Measurements from ENCODE around the gene HRAS. TPM values are rescaled to one million over a fixed set of nuclear protein-coding genes. Genes with fewer than 3 reads are reported as not detected.

The HRAS gene
- total RNA-seq, 3 donors from 2014 or later, result 41.4 to 50.6 (median 50.1) TPM

- peaks cover 10% of the 10 kb centered on the region for H3K36me3 ChIP-seq (ENCODE audit: low read depth)
- no peaks in the 10 kb centered on the region for H3K9me3 ChIP-seq
- no peak for TF ChIP-seq CTCF (IDR thresholded peaks at IDR 0.05)
- H3K4me1 ChIP-seq (ENCODE audit: low read depth), result peaks cover 35% of the 10 kb centered on the region
- H3K4me3 ChIP-seq, result no peak overlapping the region
- DNase-seq, result peak; percentile 48 to 77 (median 63)
- ATAC-seq, result no peak
- intact Hi-C loops (cut with DNase I, micrococcal nuclease), result no loop called here
These were observed 32.0 kb downstream of the HRAS start for GRCh38 chr11:503179-503981.

GRCh38 chr11:502288-503178, 32.8 kb downstream of the HRAS start:
- Histone ChIP-seq H3K4me1 (ENCODE audit: low read depth) (peaks cover 31% of the 10 kb centered on the region), H3K36me3 (ENCODE audit: low read depth) (peaks cover 17% of the 10 kb centered on the region), H3K4me3 (no peak overlapping the region), H3K9me3 (no peaks in the 10 kb centered on the region)
- peak in 2 of 3 donors; percentile 36 to 55 for DNase-seq
- intact Hi-C loops (cut with DNase I, micrococcal nuclease), result no loop called here
- no peak for TF ChIP-seq CTCF (IDR thresholded peaks at IDR 0.05)
- ATAC-seq, result no peak

GRCh38 chr11:501683-502287, 33.6 kb downstream of the HRAS start:
- intact Hi-C loops (cut with DNase I, micrococcal nuclease), result no loop called here
- Histone ChIP-seq H3K4me3 (no peak overlapping the region), H3K36me3 (ENCODE audit: low read depth) (peaks cover 17% of the 10 kb centered on the region), H3K4me1 (ENCODE audit: low read depth) (peaks cover 31% of the 10 kb centered on the region), H3K9me3 (no peaks in the 10 kb centered on the region)
- ATAC-seq (no peak), DNase-seq (peak in 1 of 3 donors; percentile 23)
- no peak for TF ChIP-seq CTCF (IDR thresholded peaks at IDR 0.05)

DNA sequence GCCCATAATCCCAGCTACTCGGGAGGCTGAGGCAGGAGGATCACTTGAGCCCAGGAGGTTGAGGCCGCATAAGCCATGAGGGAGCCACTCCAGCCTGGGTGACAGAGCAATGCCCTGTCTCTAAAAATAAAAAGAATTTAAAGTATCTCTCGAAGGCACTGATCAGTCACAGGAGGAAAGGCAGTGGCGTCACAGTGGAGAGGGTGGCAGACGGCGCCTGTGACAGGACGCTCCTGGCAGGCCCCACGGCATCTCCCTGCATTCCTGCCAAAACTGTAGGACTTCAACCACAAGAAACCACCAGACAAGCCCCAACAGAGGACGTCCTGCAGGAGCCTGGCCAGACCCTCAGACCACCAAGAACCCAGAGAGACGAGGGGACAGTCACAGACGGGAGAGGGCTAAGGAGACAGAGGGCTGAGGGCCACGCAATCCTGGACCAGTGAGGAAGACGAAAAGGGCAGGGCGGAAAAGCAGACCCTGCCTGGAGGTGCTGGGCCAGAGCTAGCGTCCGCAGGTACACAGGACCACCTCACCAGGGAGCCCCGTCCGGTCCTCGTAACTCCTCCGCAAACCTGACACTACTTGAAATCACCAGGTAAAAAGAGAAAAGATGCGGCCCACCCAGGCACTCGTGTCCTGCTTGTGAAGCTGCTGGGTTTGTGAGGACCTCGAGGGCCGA, 34.2 kb downstream of the HRAS start:
- H3K4me1 ChIP-seq (ENCODE audit: low read depth), result peaks cover 31% of the 10 kb centered on the region
- peaks cover 17% of the 10 kb centered on the region for H3K36me3 ChIP-seq (ENCODE audit: low read depth)
- intact Hi-C loops (cut with DNase I, micrococcal nuclease), result no loop called here
- no peak for TF ChIP-seq CTCF (IDR thresholded peaks at IDR 0.05)
- ATAC-seq (no peak), DNase-seq (no peak)
- no peak overlapping the region for H3K4me3 ChIP-seq
- H3K9me3 ChIP-seq, result no peaks in the 10 kb centered on the region

All from mucosa of descending colon (tissue), 3 donors.